HepG2 (cell line): ENCODE measurements around the gene LONP1. TPM values are rescaled to one million over a fixed set of nuclear protein-coding genes. Genes with fewer than 3 reads are reported as not detected.

Experiments used
- ERF ChIP-seq: IDR thresholded peaks from 2 replicates; pipeline ENCODE4 v1.6.1; 2018; ENCODE audit warnings: missing biosample characterization, missing genetic modification reagents
- KDM6A ChIP-seq: IDR thresholded peaks from 2 replicates; pipeline ENCODE4 v1.6.1; 2016; ENCODE audit warnings: low read depth
- MAF1 ChIP-seq: sonication (generic); formaldehyde crosslinking; IDR thresholded peaks from 2 replicates; pipeline ENCODE4 v1.5.0; 2020; ENCODE audit warnings: missing genetic modification reagents, borderline replicate concordance
- NFRKB ChIP-seq: fragments of 450-650 bp; IDR thresholded peaks from 2 replicates; pipeline ENCODE4 v1.6.1; 2017
- PAWR ChIP-seq: sonication (generic); formaldehyde crosslinking; IDR thresholded peaks from 2 replicates; pipeline ENCODE4 v1.4.0; 2020; ENCODE audit warnings: missing genetic modification reagents, mild to moderate bottlenecking, borderline replicate concordance
- PPARG ChIP-seq: conservative IDR thresholded peaks from 2 replicates; pipeline ENCODE4 v1.6.1; 2016; ENCODE audit warnings: missing biosample characterization, missing genetic modification reagents
- RAD51 ChIP-seq: fragments of 450-650 bp; IDR thresholded peaks from 2 replicates; pipeline ENCODE4 v1.6.1; 2016; ENCODE audit warnings: borderline replicate concordance
- RBM22 ChIP-seq: fragments of 200-400 bp; formaldehyde crosslinking; optimal IDR thresholded peaks from 2 replicates; pipeline ENCODE3; 2017; ENCODE audit warnings: mild to moderate bottlenecking, low read length, moderate library complexity
- ZIK1 ChIP-seq: sonication (generic); formaldehyde crosslinking; IDR thresholded peaks from 2 replicates; pipeline ENCODE4 v1.5.0; 2020; ENCODE audit warnings: mild to moderate bottlenecking, low read depth, missing genetic modification reagents, borderline replicate concordance
- ZNF7 ChIP-seq: IDR thresholded peaks from 2 replicates; pipeline ENCODE4 v1.6.1; 2016; ENCODE audit warnings: missing biosample characterization, missing genetic modification reagents
- polyA plus RNA-seq, 8 experiments: library from polyadenylated mRNA; depleted of rRNA in 3 of 8; stranded (reverse) in 7 of 8; unstranded in 1 of 8; fragments of >200 nt; fragmentation: Illumina TruSeq in 4 of 8; extraction: Trizol in 4 of 8; gene quantifications; 2 replicates each; pipeline versions ENCODE4 v1.2.1 to v1.2.3, GENCODE V29; 2011 to 2016; ENCODE audit warnings: low read depth in 4 of 8, missing spikeins in 1 of 8, mixed read lengths in 1 of 8; ENCODE audit not compliant: insufficient read depth in 1 of 8
- total RNA-seq, 5 experiments: library from RNA; depleted of rRNA; stranded (reverse); fragments of >200 nt; fragmentation: Illumina TruSeq; extraction: Trizol; gene quantifications; 2 replicates each; pipeline ENCODE4 v1.2.3, GENCODE V29; 2016; ENCODE audit warnings: low read depth in 1 of 5
- TF ChIP-seq, protein P1 (sequence below): IDR thresholded peaks from 2 replicates; pipeline ENCODE4 v1.6.1; 2016; ENCODE audit warnings: missing compliant biosample characterization, missing genetic modification reagents, borderline replicate concordance
- TF ChIP-seq, protein P2 (sequence below): sonication (generic); formaldehyde crosslinking; IDR thresholded peaks from 2 replicates; pipeline ENCODE4 v1.5.1; 2020; ENCODE audit warnings: mild to moderate bottlenecking, missing genetic modification reagents, moderate library complexity
- TF ChIP-seq, protein P3 (sequence below): sonication (generic); formaldehyde crosslinking; IDR thresholded peaks from 2 replicates; pipeline ENCODE4 v1.8.1; 2023; ENCODE audit warnings: mild to moderate bottlenecking, moderate library complexity, missing genetic modification reagents
- TF ChIP-seq, protein P4 (sequence below): sonication (generic); formaldehyde crosslinking; IDR thresholded peaks from 2 replicates; pipeline ENCODE4 v1.5.0; 2020; ENCODE audit warnings: mild to moderate bottlenecking, missing genetic modification reagents, moderate library complexity

LONP1 gene
- total and polyA plus RNA-seq, 2 of the 13 experiments (the other 11 are each of a cell fraction or from before 2014, with no cell fraction given): 59.5 to 76.8 TPM

DNA sequence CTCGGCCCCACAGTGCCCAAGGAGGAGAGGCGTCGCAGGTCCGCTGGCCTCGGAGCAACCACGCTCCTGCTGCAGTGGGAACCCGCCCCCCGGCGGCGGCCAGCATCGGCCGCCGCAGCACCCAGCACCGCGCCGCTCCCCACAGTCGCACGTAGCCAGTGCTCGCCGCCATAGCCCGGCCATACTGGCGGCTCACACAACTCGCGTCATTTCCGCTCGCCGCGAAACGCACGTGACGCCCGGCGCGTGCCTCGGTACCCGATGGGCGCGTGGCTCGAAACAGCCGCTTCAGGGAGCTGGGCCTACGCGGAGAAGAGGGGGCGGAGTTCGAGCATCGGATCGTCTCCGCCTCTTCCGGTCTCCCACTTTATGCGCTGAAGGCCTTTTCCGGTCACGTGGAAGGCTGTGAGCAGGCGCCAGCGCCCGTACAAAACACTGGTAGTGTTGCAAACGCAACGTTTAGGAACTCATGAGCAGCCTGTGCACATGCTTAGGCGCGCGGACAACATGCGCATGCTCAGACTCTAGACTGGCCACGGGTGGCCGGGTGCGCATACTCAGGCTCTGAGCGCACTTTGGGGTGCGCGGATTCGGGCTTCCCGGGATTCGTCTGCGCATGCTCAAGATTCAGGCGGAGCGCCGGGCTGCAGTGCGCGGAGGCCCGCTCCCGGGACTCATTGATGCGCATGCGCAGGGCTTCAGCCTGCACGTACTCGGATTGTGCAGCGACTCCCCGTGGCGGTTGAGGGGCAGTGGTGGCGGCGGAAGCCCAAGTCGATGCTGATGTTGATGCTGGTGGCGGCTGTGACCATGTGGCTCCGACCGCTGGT is at the start of gene LONP1, which contains the start of gene CATSPERD (continued):
- TF ChIP-seq KDM6A (CRISPR knock-in tag): no peak
- peak; percentile 93 for TF ChIP-seq RAD51
- TF ChIP-seq PPARG (CRISPR knock-in tag): peak; percentile 68; the same call in 1 of the 2 replicates
- peak; percentile 36; the same call in 1 of the 2 replicates for TF ChIP-seq MAF1 (CRISPR knock-in tag)
- TF ChIP-seq ZIK1 (CRISPR knock-in tag): peak; percentile 79; the same call in 1 of the 2 replicates
- TF ChIP-seq PAWR (CRISPR knock-in tag): no peak
- TF ChIP-seq ERF: peak; percentile 82
- TF ChIP-seq, protein P1, sequence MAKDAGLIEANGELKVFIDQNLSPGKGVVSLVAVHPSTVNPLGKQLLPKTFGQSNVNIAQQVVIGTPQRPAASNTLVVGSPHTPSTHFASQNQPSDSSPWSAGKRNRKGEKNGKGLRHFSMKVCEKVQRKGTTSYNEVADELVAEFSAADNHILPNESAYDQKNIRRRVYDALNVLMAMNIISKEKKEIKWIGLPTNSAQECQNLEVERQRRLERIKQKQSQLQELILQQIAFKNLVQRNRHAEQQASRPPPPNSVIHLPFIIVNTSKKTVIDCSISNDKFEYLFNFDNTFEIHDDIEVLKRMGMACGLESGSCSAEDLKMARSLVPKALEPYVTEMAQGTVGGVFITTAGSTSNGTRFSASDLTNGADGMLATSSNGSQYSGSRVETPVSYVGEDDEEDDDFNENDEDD (CRISPR knock-in tag): peak; percentile 97
- TF ChIP-seq, protein P2, sequence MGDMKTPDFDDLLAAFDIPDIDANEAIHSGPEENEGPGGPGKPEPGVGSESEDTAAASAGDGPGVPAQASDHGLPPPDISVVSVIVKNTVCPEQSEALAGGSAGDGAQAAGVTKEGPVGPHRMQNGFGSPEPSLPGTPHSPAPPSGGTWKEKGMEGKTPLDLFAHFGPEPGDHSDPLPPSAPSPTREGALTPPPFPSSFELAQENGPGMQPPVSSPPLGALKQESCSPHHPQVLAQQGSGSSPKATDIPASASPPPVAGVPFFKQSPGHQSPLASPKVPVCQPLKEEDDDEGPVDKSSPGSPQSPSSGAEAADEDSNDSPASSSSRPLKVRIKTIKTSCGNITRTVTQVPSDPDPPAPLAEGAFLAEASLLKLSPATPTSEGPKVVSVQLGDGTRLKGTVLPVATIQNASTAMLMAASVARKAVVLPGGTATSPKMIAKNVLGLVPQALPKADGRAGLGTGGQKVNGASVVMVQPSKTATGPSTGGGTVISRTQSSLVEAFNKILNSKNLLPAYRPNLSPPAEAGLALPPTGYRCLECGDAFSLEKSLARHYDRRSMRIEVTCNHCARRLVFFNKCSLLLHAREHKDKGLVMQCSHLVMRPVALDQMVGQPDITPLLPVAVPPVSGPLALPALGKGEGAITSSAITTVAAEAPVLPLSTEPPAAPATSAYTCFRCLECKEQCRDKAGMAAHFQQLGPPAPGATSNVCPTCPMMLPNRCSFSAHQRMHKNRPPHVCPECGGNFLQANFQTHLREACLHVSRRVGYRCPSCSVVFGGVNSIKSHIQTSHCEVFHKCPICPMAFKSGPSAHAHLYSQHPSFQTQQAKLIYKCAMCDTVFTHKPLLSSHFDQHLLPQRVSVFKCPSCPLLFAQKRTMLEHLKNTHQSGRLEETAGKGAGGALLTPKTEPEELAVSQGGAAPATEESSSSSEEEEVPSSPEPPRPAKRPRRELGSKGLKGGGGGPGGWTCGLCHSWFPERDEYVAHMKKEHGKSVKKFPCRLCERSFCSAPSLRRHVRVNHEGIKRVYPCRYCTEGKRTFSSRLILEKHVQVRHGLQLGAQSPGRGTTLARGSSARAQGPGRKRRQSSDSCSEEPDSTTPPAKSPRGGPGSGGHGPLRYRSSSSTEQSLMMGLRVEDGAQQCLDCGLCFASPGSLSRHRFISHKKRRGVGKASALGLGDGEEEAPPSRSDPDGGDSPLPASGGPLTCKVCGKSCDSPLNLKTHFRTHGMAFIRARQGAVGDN (CRISPR knock-in tag): peak; percentile 97
- TF ChIP-seq RBM22: no peak
- TF ChIP-seq, protein P3, sequence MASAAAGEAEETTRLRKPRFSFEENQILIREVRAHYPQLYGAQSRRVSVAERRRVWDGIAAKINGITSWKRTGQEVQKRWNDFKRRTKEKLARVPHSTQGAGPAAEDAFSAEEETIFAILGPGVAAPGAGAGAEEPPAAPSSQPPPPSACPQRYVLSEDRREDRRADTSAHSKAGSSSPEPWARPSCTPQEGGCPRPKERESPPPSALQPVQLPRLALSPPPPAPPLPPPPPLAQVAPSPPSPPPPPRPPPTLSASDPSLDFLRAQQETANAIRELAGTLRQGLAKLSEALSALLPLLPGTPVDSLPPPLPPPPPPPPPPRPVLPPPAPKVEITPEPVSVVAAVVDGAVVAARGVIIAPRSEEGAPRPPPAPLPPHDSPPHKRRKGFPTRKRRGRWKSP (CRISPR knock-in tag): peak; percentile 85
- no peak for TF ChIP-seq NFRKB
- TF ChIP-seq, protein P4, sequence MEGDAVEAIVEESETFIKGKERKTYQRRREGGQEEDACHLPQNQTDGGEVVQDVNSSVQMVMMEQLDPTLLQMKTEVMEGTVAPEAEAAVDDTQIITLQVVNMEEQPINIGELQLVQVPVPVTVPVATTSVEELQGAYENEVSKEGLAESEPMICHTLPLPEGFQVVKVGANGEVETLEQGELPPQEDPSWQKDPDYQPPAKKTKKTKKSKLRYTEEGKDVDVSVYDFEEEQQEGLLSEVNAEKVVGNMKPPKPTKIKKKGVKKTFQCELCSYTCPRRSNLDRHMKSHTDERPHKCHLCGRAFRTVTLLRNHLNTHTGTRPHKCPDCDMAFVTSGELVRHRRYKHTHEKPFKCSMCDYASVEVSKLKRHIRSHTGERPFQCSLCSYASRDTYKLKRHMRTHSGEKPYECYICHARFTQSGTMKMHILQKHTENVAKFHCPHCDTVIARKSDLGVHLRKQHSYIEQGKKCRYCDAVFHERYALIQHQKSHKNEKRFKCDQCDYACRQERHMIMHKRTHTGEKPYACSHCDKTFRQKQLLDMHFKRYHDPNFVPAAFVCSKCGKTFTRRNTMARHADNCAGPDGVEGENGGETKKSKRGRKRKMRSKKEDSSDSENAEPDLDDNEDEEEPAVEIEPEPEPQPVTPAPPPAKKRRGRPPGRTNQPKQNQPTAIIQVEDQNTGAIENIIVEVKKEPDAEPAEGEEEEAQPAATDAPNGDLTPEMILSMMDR (CRISPR knock-in tag): peak; percentile 97
- no peak for TF ChIP-seq ZNF7 (CRISPR knock-in tag)
